BJ (cell line): ENCODE data around the gene CLINT1. TPM values are rescaled to one million over a fixed set of nuclear protein-coding genes. Genes with fewer than 3 reads are reported as not detected.
A peak's percentile ranks its signal among the peaks of the same experiment; 100 is the strongest.

Experiments used
- CTCF ChIA-PET: fragments of 350-600 bp; formaldehyde crosslinking; extraction: SDS; loops from one replicate; lab custom pipeline; 2021; ENCODE audit warnings: antibody characterized with exemption, inconsistent platforms; lab: Yijun Ruan, JAX
- POLR2A ChIA-PET: fragments of 300-600 bp; sonication (Branson Sonifier 250); formaldehyde crosslinking; extraction: SDS; loops from one replicate; lab custom pipeline; 2021; ENCODE audit warnings: antibody characterized with exemption; lab: Charles Lee
- DNase-seq: peaks from one replicate; pipeline ENCODE4 v3.0.0-alpha.2; 2011; ENCODE audit warnings: low read depth
- H3K27me3 ChIP-seq: 2 replicates; pipeline ENCODE4 v1.6.0; 2011; ENCODE audit warnings: low read length; ENCODE audit not compliant: control insufficient read depth, insufficient read depth
- H3K36me3 ChIP-seq: 2 replicates; pipeline ENCODE4 v1.5.1; 2011; ENCODE audit warnings: low read length; ENCODE audit not compliant: control insufficient read depth, insufficient read depth
- H3K4me3 ChIP-seq: 2 replicates; pipeline ENCODE4 v1.5.1; 2011; ENCODE audit warnings: low read depth, mild to moderate bottlenecking, control low read depth, low read length
- polyA plus RNA-seq: library from polyadenylated mRNA; depleted of rRNA; stranded (reverse); fragments of >200 nt; gene quantifications from 2 replicates; pipeline ENCODE4 v1.2.3, GENCODE V29; 2011
- TF ChIP-seq, protein P1 (sequence below): IDR thresholded peaks from 2 replicates; pipeline ENCODE4 v1.5.1; 2011; ENCODE audit warnings: low read depth, mild to moderate bottlenecking, control low read depth, inconsistent platforms, low read length, moderate library complexity; ENCODE audit not compliant: insufficient read depth

Gene CLINT1
- polyA plus RNA-seq, 1 experiment: 164 TPM

DNA sequence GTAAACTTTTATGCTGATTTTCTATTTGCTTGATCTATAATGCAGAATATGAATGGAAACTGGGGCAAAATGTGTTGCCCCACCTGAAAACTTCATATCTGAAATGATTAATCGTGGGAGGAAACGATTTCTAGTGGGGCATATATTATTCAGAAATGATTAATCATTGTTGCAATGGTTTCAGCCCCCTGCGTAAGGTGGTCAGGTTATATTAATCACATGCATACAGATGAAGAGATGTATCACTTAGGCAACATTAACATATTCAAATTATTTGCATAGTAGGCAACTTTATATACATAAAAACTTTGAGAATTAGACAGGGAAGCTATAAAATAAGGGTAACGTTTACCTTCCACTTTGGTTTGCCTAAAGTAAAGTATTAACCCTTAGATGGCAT is 65.6 kb downstream of the CLINT1 start:
- H3K36me3 ChIP-seq: peaks cover 6% of the 10 kb centered on the region
- no peak for DNase-seq
- ChIA-PET CTCF (interaction anchor here (1.0 to 2.0 kb wide), 2 partner anchors 20 to 156 kb away, joined by 3 to 5 read pairs; no protein-coding TSS in a partner anchor), POLR2A (no interaction called here)
- TF ChIP-seq, protein P1, sequence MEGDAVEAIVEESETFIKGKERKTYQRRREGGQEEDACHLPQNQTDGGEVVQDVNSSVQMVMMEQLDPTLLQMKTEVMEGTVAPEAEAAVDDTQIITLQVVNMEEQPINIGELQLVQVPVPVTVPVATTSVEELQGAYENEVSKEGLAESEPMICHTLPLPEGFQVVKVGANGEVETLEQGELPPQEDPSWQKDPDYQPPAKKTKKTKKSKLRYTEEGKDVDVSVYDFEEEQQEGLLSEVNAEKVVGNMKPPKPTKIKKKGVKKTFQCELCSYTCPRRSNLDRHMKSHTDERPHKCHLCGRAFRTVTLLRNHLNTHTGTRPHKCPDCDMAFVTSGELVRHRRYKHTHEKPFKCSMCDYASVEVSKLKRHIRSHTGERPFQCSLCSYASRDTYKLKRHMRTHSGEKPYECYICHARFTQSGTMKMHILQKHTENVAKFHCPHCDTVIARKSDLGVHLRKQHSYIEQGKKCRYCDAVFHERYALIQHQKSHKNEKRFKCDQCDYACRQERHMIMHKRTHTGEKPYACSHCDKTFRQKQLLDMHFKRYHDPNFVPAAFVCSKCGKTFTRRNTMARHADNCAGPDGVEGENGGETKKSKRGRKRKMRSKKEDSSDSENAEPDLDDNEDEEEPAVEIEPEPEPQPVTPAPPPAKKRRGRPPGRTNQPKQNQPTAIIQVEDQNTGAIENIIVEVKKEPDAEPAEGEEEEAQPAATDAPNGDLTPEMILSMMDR: no peak
- no peaks in the 10 kb centered on the region for H3K27me3 ChIP-seq
- no peak overlapping the region for H3K4me3 ChIP-seq

DNA sequence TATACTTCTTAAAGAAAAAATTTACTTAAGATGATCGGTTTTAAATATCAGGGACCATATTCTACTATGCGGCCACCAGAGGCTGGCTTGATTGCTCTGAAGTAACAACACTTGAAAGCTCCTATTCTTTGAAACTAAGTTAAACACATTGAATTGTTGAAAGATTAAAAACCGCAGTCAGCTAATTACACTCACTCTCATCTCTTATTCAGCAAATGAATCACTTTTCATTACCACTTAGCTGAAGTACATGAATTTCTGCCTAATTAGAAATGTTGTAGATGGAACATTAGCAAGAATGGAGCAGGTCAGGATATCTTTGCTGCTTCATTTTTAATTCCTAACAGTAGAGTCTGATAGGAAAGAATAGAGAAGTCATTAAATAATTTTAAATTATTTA is 73.1 kb downstream of the CLINT1 start:
- peaks cover 6% of the 10 kb centered on the region for H3K36me3 ChIP-seq

DNA sequence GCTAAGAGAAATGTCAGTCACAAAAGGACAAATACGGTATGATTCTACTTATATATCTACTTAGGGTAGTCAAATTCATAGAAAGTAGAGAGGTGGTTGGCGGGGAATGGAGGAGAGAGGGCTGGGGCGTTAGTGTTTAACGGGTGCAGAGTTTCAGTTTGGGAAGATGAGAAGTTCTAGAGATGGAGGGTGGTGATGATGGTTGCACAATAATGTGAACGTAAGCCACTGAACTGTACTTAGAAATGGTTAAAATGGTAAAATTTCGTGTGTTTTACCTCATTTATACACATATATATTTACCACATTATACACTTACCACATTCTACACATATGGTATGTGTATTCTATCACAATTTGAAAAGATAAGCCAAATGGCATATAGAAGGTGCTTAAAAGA is 79.7 kb downstream of the CLINT1 start:
- TF ChIP-seq, protein P1: no peak
- POLR2A ChIA-PET: no interaction called here
- CTCF ChIA-PET: no interaction called here
- H3K36me3 ChIP-seq: no peaks in the 10 kb centered on the region; the same call in 1 of the 2 replicates
- H3K27me3 ChIP-seq: no peaks in the 10 kb centered on the region
- no peak overlapping the region for H3K4me3 ChIP-seq
- no peak for DNase-seq

More for the DNA sequence above, 73.1 kb downstream of the CLINT1 start:
- Histone ChIP-seq H3K27me3 (no peaks in the 10 kb centered on the region), H3K4me3 (no peak overlapping the region)
- TF ChIP-seq, protein P1: no peak
- ChIA-PET POLR2A (no interaction called here), CTCF (no interaction called here)
- DNase-seq: no peak

DNA sequence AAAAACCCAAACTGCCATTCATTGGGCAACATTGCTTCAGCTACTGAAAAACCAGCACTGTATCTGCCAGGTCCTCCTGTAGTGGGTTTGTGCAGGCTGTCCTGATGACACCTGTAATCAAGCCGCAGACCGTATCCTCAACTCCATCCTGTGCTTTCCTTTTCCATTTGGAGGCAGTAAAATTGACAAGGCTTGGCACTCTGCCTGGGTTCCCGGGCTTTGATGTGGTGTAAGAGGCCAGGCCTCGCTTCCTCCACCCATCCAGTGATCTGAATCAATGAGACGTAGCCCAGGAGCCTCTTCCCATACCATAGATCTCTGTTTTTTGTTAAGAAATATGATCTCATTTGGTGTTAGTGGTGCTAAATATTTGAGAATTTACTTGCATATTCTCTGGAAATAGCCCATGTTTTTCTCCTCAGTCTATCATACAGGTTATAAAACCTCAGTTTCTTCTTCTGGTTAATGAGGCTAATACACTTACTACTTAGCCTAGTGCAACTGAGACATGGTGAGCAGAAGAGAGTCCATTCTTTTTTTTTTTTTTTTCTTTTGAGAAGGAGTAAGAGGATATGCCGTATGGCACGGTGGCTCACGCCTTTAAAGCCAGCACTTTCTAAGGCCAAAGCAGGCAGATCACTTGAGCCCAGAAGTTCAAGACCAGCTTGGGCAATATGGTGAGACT is 80.7 kb downstream of the CLINT1 start:
- H3K4me3 ChIP-seq: no peak overlapping the region
- ChIA-PET POLR2A (no interaction called here), CTCF (interaction anchor here (1.3 to 2.0 kb wide), 2 partner anchors 10 to 15 kb away, joined by 3 to 11 read pairs; no protein-coding TSS in a partner anchor)
- H3K36me3 ChIP-seq: no peaks in the 10 kb centered on the region
- no peaks in the 10 kb centered on the region for H3K27me3 ChIP-seq
- DNase-seq: peak; percentile 4
- TF ChIP-seq, protein P1: no peak

DNA sequence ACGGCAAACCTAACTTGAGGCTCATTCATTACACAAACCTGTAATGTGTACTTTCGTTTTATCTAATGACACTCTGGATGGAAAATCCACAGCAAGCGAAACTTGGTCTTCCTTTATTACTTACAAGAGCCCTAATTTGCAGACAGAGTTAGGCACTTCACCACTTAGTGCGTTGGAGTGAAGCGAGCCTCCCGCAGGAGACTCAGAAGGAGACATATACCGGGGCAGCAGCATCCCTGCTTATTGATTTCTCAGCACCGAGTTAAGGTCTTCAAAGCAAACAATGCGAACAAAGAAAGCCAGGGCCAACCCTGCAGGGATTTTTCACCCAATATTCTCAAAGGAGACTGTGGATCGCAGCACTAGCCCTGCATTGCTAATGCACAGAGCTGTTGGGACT is 86.8 kb downstream of the CLINT1 start:
- ChIA-PET POLR2A (no interaction called here), CTCF (no interaction called here)
- TF ChIP-seq, protein P1: no peak

More for the DNA sequence above, 86.8 kb downstream of the CLINT1 start:
- no peak for DNase-seq
- Histone ChIP-seq H3K27me3 (no peaks in the 10 kb centered on the region; the same call in 1 of the 2 replicates), H3K36me3 (no peaks in the 10 kb centered on the region), H3K4me3 (no peak overlapping the region)
